H1 (cell line): ENCODE data around the gene MYL6. TPM values are rescaled to one million over a fixed set of nuclear protein-coding genes. Genes with fewer than 3 reads are reported as not detected.

Experiments used
- CTCF ChIA-PET: fragments of 300-600 bp; sonication (Branson Sonifier 250); formaldehyde crosslinking; loops from one replicate; lab custom pipeline; 2021; ENCODE audit not compliant: partially characterized antibody; lab: Charles Lee
- POLR2A ChIA-PET: fragments of 300-600 bp; sonication (Branson Sonifier 250); formaldehyde crosslinking; loops from one replicate; lab custom pipeline; 2021; ENCODE audit warnings: inconsistent platforms; ENCODE audit not compliant: partially characterized antibody; lab: Charles Lee
- DNase-seq, 2 experiments: peaks; one replicate each; pipeline versions ENCODE4 v3.0.0 to v3.0.0-alpha.2; 2010 to 2022; ENCODE audit warnings: low spot score in 2 of 2, low read depth in 1 of 2, mixed read lengths in 1 of 2
- FAIRE-seq: peaks from 2 replicates; lab custom pipeline; 2011; peaks lifted over from hg19 to GRCh38; lab: Jason Lieb, UNC
- H2AFZ ChIP-seq: 2 replicates; pipeline ENCODE4 v1.8.1; 2012; ENCODE audit warnings: low read length, inconsistent platforms
- H2AK5ac ChIP-seq: 2 replicates; pipeline ENCODE4 v1.6.1; 2013; ENCODE audit warnings: low read depth, low read length
- H2BK120ac ChIP-seq: replicated peaks from 2 replicates; pipeline ENCODE3; 2013; ENCODE audit warnings: low read depth, low read length, inconsistent platforms
- H2BK12ac ChIP-seq: 2 replicates; pipeline ENCODE4 v1.6.1; 2013; ENCODE audit warnings: low read depth, low read length
- H2BK15ac ChIP-seq: 2 replicates; pipeline ENCODE4 v1.6.1; 2013; ENCODE audit warnings: low read length
- H2BK20ac ChIP-seq: 2 replicates; pipeline ENCODE4 v1.6.1; 2013; ENCODE audit warnings: low read length
- H2BK5ac ChIP-seq: 2 replicates; pipeline ENCODE4 v1.6.1; 2013; ENCODE audit warnings: low read depth, low read length
- H3K14ac ChIP-seq: 2 replicates; pipeline ENCODE4 v1.6.1; 2013; ENCODE audit warnings: inconsistent platforms; ENCODE audit not compliant: insufficient read length
- H3K18ac ChIP-seq: 2 replicates; pipeline ENCODE4 v1.6.1; 2013; ENCODE audit warnings: low read length; ENCODE audit errors: extremely low read depth
- H3K23ac ChIP-seq: 2 replicates; pipeline ENCODE4 v1.6.1; 2013; ENCODE audit warnings: inconsistent platforms; ENCODE audit not compliant: insufficient read length
- H3K23me2 ChIP-seq: 2 replicates; pipeline ENCODE4 v1.6.1; 2013; ENCODE audit warnings: low read depth, low read length
- H3K27ac ChIP-seq: 2 replicates; pipeline ENCODE4 v1.6.1; 2011; ENCODE audit warnings: low read depth, low read length, inconsistent platforms
- H3K27me3 ChIP-seq, 4 experiments: replicated peaks in 1 of 4; 1 replicate in 1 of 4; 2 replicates in 3 of 4; pipeline versions ENCODE4 v1.6.1 to v1.8.1; 2011 to 2013; ENCODE audit warnings: low read length in 3 of 4, mild to moderate bottlenecking in 3 of 4, inconsistent platforms in 2 of 4, mixed read lengths in 2 of 4, moderate library complexity in 1 of 4; ENCODE audit not compliant: control insufficient read depth in 3 of 4, insufficient read depth in 3 of 4; ENCODE audit errors: extremely low read depth in 1 of 4
- H3K36me3 ChIP-seq, 4 experiments: 2 replicates each; pipeline versions ENCODE4 v1.6.1 to v1.8.1; 2011 to 2013; ENCODE audit warnings: mild to moderate bottlenecking in 4 of 4, low read length in 3 of 4, moderate library complexity in 2 of 4, control low read depth in 1 of 4, inconsistent platforms in 1 of 4; ENCODE audit not compliant: insufficient read depth in 4 of 4, control insufficient read depth in 2 of 4
- H3K4ac ChIP-seq: replicated peaks from 2 replicates; pipeline ENCODE3; 2013; ENCODE audit warnings: low read length, low read depth, mixed read lengths, inconsistent platforms; ENCODE audit not compliant: insufficient read length
- H3K4me1 ChIP-seq, 4 experiments: replicated peaks in 1 of 4; 1 replicate in 1 of 4; 2 replicates in 3 of 4; pipeline versions ENCODE4 v1.6.1 to v1.8.1; 2011 to 2013; ENCODE audit warnings: low read length in 3 of 4, inconsistent platforms in 2 of 4, mixed read lengths in 1 of 4; ENCODE audit not compliant: insufficient read depth in 4 of 4, control insufficient read depth in 3 of 4
- H3K4me2 ChIP-seq, 2 experiments: 2 replicates each; pipeline versions ENCODE4 v1.6.1 to v1.8.1; 2011 to 2013; ENCODE audit warnings: low read depth in 2 of 2, low read length in 2 of 2, control low read depth in 1 of 2, inconsistent platforms in 1 of 2, mild to moderate bottlenecking in 1 of 2; ENCODE audit not compliant: insufficient read depth in 1 of 2
- H3K4me3 ChIP-seq, 4 experiments: fragments of 200-600, 300-600 bp in 1 of 4; sonication (generic), shearing (Covaris generic), sonication (Bioruptor Twin) in 1 of 4; 2 replicates each; pipeline versions ENCODE4 v1.5.1 to v1.8.1; 2011 to 2016; ENCODE audit warnings: low read length in 4 of 4, low read depth in 3 of 4, control low read depth in 2 of 4, inconsistent platforms in 2 of 4, mild to moderate bottlenecking in 2 of 4, mixed read lengths in 1 of 4, moderate library complexity in 1 of 4; ENCODE audit not compliant: insufficient read depth in 2 of 4; ENCODE audit errors: extremely low read depth in 1 of 4
- H3K56ac ChIP-seq: replicated peaks from 2 replicates; pipeline ENCODE3; 2013; ENCODE audit warnings: low read depth, mild to moderate bottlenecking, mixed read lengths, low read length, inconsistent platforms; ENCODE audit not compliant: insufficient read length
- H3K79me1 ChIP-seq: 2 replicates; pipeline ENCODE4 v1.6.1; 2013; ENCODE audit warnings: low read depth, low read length, control low read depth
- H3K79me2 ChIP-seq, 2 experiments: 2 replicates each; pipeline versions ENCODE4 v1.6.1 to v1.8.1; 2012 to 2013; ENCODE audit warnings: low read length in 2 of 2, mild to moderate bottlenecking in 2 of 2, inconsistent platforms in 1 of 2; ENCODE audit not compliant: insufficient read depth in 2 of 2, control insufficient read depth in 1 of 2
- H3K9ac ChIP-seq, 4 experiments: replicated peaks in 1 of 4; 1 replicate in 1 of 4; 2 replicates in 3 of 4; pipeline versions ENCODE4 v1.6.1 to v1.8.1; 2011 to 2013; ENCODE audit warnings: low read depth in 3 of 4, low read length in 3 of 4, control low read depth in 2 of 4, mild to moderate bottlenecking in 2 of 4, moderate library complexity in 2 of 4, inconsistent platforms in 1 of 4; ENCODE audit errors: extremely low read depth in 1 of 4
- H3K9me3 ChIP-seq, 2 experiments: 2 replicates each; pipeline versions ENCODE4 v1.6.1 to v1.8.1; 2012 to 2013; ENCODE audit warnings: mild to moderate bottlenecking in 2 of 2, moderate library complexity in 2 of 2, control low read depth in 1 of 2, inconsistent platforms in 1 of 2, low read depth in 1 of 2, low read length in 1 of 2, mixed read lengths in 1 of 2; ENCODE audit not compliant: insufficient read depth in 2 of 2
- H4K20me1 ChIP-seq, 2 experiments: replicated peaks in 1 of 2; 2 replicates each; pipeline versions ENCODE3 to v1.8.1; 2011 to 2013; ENCODE audit warnings: inconsistent platforms in 2 of 2, low read length in 2 of 2, mild to moderate bottlenecking in 1 of 2; ENCODE audit not compliant: insufficient read depth in 2 of 2, control insufficient read depth in 1 of 2
- H4K5ac ChIP-seq: 2 replicates; pipeline ENCODE4 v1.6.1; 2013; ENCODE audit warnings: low read length, low read depth, mixed read lengths, inconsistent platforms; ENCODE audit not compliant: insufficient read length
- H4K8ac ChIP-seq: 2 replicates; pipeline ENCODE4 v1.8.0; 2013; ENCODE audit warnings: mild to moderate bottlenecking, moderate library complexity, low read length, inconsistent platforms; ENCODE audit not compliant: insufficient read depth; ENCODE audit errors: extremely low read depth
- H4K91ac ChIP-seq: replicated peaks from 2 replicates; pipeline ENCODE3; 2013; ENCODE audit warnings: low read length, mixed read lengths, inconsistent platforms; ENCODE audit not compliant: insufficient read length
- ASH2L ChIP-seq: fragments of 200-600, 300-600 bp; sonication (generic); IDR thresholded peaks from one replicate; pipeline ENCODE4 v1.7.1; 2017; ENCODE audit warnings: low read length
- FOSL1 ChIP-seq: IDR thresholded peaks from 2 replicates; pipeline ENCODE4 v1.6.1; 2011; ENCODE audit warnings: mild to moderate bottlenecking, low read depth, low read length, moderate library complexity; ENCODE audit not compliant: insufficient read depth
- JUN ChIP-seq: IDR thresholded peaks from 2 replicates; pipeline ENCODE4 v1.6.1; 2011; ENCODE audit warnings: low read depth, mild to moderate bottlenecking, improper control_type of control experiment, low read length
- SP2 ChIP-seq: IDR thresholded peaks from 2 replicates; pipeline ENCODE4 v1.6.1; 2012; ENCODE audit warnings: mild to moderate bottlenecking, low read length, inconsistent platforms
- SP4 ChIP-seq: IDR thresholded peaks from 2 replicates; pipeline ENCODE4 v1.6.1; 2012; ENCODE audit warnings: low read length, inconsistent platforms
- TAF7 ChIP-seq: optimal IDR thresholded peaks from 2 replicates; pipeline ENCODE3; 2011; ENCODE audit warnings: low read depth, mild to moderate bottlenecking, inconsistent platforms, low read length, moderate library complexity, borderline replicate concordance
- WGBS, 2 experiments: shearing (Covaris generic) in 1 of 2; methylation state at CpG; one replicate each; pipeline versions ENCODE4 v1.1.6 to v1.1.7; 2013 to 2015; ENCODE audit warnings: low lambda C conversion rate in 2 of 2, mixed read lengths in 2 of 2, inconsistent platforms in 1 of 2, low coverage in 1 of 2, missing lambda C conversion rate in 1 of 2; ENCODE audit not compliant: insufficient replicate concordance in 2 of 2, insufficient coverage in 1 of 2, insufficient read length in 1 of 2; ENCODE audit errors: extremely low coverage in 1 of 2, missing lambda C conversion rate in 1 of 2; 5-methylcytosine and 5-hydroxymethylcytosine counted together
- polyA plus RNA-seq, 7 experiments: library from polyadenylated mRNA; depleted of rRNA in 3 of 7; stranded (reverse) in 5 of 7; unstranded in 2 of 7; fragments of >200 nt in 5 of 7; fragments of 200-250 nt in 2 of 7; gene quantifications; 1 replicate in 5 of 7; 2 replicates in 1 of 7; 4 replicates in 1 of 7; pipeline versions ENCODE4 v1.2.1 to v1.2.3, GENCODE V29; 2011 to 2013; ENCODE audit warnings: missing spikeins in 2 of 7, mixed read lengths in 2 of 7
- total RNA-seq: library from RNA; stranded (reverse); fragmentation: NEBNext Ultra II Directional; extraction: Animal tissue kit (Norgen Biotek cat#: 25700); gene quantifications from 2 replicates; pipeline ENCODE4 v1.2.1, GENCODE V29; 2021

The MYL6 gene
- total and polyA plus RNA-seq, 2 of the 8 experiments (the other 6 are each of a cell fraction or from before 2014, with no cell fraction given), result 1,130 to 2,279 TPM

GRCh38 chr12:56126732-56127239 is 31.4 kb upstream of the MYL6 start:
- peak overlapping the region; percentile 70 for H3K27ac ChIP-seq
- H3K14ac ChIP-seq, result no peak overlapping the region
- no peak overlapping the region for H3K18ac ChIP-seq
- DNase-seq, result no peak
- POLR2A ChIA-PET, result interaction anchor here (1.2 to 5.3 kb wide), 8 partner anchors 9 to 140 kb away, joined by 3 to 161 read pairs (median 8); partner anchors contain the start of genes COQ10A, PA2G4, RNF41 and RPL41
- H3K79me1 ChIP-seq, result no peaks in the 10 kb centered on the region
- peak overlapping the region in 2 of 4 experiments; percentile 64 to 79; a peak in 4 of 7 replicates for H3K9ac ChIP-seq
- H3K79me2 ChIP-seq, result peaks cover 0 to 10% of the 10 kb centered on the region in 2 experiments; a peak in 1 of 4 replicates
- H2AFZ ChIP-seq, result no peak overlapping the region
- no peak overlapping the region; the same call in 1 of the 2 replicates for H2AK5ac ChIP-seq
- H4K20me1 ChIP-seq, result peaks cover 0 to 2% of the 10 kb centered on the region in 2 experiments
- H3K36me3 ChIP-seq, result peaks cover 7 to 15% (median 13%) of the 10 kb centered on the region in 4 experiments
- H3K4ac ChIP-seq, result no peak overlapping the region
- no peak overlapping the region for H2BK120ac ChIP-seq
- peak overlapping the region; percentile 70 to 98 for H3K4me2 ChIP-seq
- CTCF ChIA-PET, result interaction anchor here (0.6 to 3.2 kb wide), 19 partner anchors 9 to 163 kb away, joined by 3 to 21 read pairs (median 4); partner anchors contain the start of genes MYL6B, RNF41 and SMARCC2
- peaks cover 12% of the 10 kb centered on the region for H3K23me2 ChIP-seq
- no peak overlapping the region for H3K23ac ChIP-seq
- H3K9me3 ChIP-seq, result no peaks in the 10 kb centered on the region; a peak in 1 of 4 replicates
- H4K5ac ChIP-seq, result no peak overlapping the region
- TF ChIP-seq SP2 (no peak), FOSL1 (no peak), JUN (no peak), SP4 (no peak), ASH2L (no peak), TAF7 (no peak)
- TF ChIP-seq, all 59 proteins: peak for 0
- Histone ChIP-seq H4K8ac (no peak overlapping the region), H2BK20ac (no peak overlapping the region), H3K4me1 (peaks cover 0 to 13% (median 5%) of the 10 kb centered on the region in 4 experiments; a peak in 5 of 7 replicates), H2BK12ac (peak overlapping the region; percentile 69; the same call in 1 of the 2 replicates), H3K56ac (no peak overlapping the region), H2BK5ac (no peak overlapping the region), H3K4me3 (peak overlapping the region in 3 of 4 experiments; percentile 26 to 59 (median 39); a peak in 4 of 8 replicates), H2BK15ac (peak overlapping the region; percentile 4; the same call in 1 of the 2 replicates), H3K27me3 (no peaks in the 10 kb centered on the region), H4K91ac (no peak overlapping the region)
- FAIRE-seq, result no peak
- WGBS, 2 experiments, result 86% methylated on average over 3 of the region's 3 CpGs; no CpG with 5 or more reads in 1 of the 2 experiments
